GM19328 (cell line): Measurements from ENCODE around the gene CCDC149.

ENCODE experiments used
- ATAC-seq: cut with Tn5 transposase; IDR thresholded peaks from one replicate; pipeline ENCODE4 v1.9.1; 2021; ENCODE audit warnings: mild to moderate bottlenecking, moderate library complexity; ENCODE audit not compliant: unreplicated experiment

Gene CCDC149

DNA sequence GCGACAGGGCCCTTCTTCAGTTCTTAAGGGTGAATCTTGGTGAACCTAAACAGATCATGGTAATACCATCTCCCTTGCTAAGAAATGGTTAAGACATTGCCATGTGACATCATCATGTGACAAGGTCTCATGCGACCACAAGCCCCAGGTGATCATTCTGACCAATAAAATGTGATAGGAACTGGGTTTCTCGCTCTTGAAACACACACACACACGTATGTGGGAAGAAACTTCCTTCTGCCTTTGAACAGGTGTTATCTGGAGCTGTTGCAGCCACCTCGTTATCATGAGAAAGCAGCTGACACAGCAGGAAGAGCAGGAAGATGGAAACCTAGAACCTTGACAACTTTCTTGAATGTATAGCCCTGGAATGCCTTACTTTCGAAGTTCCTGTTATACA, 107.3 kb downstream of the CCDC149 start:
- no peak for ATAC-seq

DNA sequence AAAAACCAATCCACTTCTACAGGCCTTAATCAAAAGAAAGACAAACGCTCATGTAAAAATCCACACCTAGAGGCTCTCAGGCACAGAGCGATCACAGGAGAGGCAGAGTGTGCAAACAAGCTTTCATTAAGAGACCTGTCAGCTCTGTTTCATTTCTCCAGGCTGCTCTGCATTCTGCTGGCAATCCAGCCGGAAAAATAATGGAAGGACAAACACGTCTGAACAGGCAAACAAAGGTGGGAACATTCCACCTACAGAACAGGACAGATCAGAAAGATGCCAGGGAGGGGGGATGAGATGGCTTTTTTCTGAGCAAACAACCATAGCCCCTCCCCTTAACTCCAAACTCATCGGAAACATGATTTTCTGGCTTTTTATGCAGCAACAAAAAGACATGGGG, 107.8 kb downstream of the CCDC149 start:
- no peak for ATAC-seq

GRCh38 chr4:24802648-24803047, 110.2 kb downstream of the CCDC149 start:
- no peak for ATAC-seq

GRCh38 chr4:24801136-24801855, 111.5 kb downstream of the CCDC149 start:
- no peak for ATAC-seq

- ATAC-seq, result no peak
These were observed 112.4 kb downstream of the CCDC149 start for GRCh38 chr4:24800325-24800895.

GRCh38 chr4:24799544-24800324, 113.1 kb downstream of the CCDC149 start:
- ATAC-seq, result no peak

DNA sequence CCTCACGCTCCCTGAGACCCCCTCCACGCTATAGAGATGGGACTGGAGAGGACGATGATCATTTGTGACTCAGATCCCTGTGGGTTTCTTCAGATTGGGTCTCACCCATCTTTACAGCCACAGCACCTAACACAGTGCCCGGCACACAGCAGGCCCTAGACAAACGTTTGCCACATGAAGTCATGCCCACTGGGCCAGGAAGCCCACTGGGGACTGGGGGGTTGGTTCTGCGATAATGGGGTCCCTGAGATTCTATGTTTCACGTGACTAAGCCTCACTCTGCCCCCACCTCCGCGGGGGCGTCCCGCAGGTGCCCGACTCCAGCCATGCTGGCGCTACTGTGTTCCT, 113.7 kb downstream of the CCDC149 start:
- no peak for ATAC-seq

DNA sequence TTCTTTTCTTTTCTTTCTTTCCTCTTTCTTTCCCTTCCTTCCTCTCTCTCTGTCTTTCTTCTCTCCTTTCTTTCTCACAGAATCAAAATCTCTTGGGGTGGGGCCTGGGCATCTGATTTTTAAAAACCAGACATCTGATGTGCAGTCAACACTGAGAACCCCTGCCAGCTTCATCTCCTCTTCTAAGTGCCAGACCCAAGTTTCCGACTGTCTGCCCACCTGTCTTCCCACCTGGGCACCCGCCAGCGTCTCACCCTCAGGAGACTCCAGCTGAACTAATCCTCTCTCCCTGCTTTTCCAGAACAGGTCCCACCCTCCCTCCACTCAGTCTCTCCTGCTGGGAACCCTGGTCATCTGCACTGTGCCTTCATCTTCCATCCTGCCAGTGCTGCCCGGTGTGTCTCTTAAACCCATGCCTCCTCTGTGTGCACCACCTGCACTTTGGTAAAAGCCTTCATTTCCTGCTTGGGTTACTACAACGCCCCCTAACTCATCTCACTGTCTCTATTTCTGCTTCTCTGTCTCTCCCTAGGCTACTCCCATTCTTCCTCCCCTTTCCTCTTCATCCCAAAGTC, 114.7 kb downstream of the CCDC149 start:
- ATAC-seq, result no peak

DNA sequence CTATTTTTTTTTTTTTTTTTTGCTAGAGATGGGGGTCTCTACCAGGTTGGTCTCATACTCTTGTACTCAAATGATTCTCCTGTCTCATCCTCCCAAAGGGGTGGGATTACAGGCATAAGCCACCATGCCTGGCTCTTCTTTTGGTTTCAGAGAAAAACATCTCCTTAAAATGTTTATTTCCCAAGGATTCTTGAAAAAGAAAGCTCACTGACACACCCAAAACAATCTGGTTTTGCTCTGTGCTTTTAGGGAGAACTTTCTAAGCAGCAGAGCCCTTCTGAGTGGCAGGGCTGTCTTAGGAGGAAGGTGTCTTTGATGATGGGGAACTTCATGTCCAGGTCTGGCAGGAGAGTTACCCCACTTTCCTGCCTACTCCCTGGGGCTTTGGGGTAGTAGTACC, 116.2 kb downstream of the CCDC149 start:
- no peak for ATAC-seq

GRCh38 chr4:24795666-24796381, 117.0 kb downstream of the CCDC149 start:
- no peak for ATAC-seq

DNA sequence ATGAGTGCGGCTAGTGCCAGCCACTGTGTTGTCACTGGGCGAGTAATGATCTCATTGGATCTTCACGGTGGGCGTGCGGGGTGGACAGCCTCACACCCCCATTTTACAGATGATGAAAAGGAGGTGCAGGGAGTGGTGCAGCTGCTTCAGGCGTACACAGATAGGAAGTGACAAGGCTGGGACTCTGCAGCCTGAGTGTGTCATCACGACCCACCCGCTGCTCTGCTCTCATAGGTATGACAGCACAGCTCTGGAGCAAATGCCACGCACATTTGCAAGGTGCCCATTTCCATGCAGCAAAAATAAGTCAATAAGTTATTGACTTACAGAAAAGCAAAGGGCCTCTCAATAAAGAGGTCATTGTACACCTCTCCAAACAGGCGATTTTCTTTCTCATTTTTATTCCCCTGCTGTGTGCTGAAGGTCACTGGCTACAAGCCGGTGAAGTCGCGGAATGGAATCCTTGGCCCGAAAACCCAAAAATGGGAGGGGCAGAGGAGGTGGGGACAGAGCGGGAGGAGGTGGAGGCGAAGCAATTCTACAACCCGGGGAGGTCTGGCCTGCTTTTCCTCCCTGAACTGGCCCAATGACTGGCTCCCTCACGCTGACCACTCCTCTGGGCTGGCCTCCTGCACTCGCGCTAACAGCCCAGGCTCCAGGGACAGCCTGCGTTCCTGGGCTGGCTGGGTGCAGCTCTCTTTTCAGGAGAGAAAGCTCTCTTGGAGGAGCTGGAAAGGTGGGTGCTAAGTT, 117.8 kb downstream of the CCDC149 start, which contains the start of gene SOD3:
Gene SOD3 (plus strand): TSS at position 658 of the 750 bp plus-strand sequence. CDS start 3,949 bp downstream, outside the sequence.
- no peak for ATAC-seq

DNA sequence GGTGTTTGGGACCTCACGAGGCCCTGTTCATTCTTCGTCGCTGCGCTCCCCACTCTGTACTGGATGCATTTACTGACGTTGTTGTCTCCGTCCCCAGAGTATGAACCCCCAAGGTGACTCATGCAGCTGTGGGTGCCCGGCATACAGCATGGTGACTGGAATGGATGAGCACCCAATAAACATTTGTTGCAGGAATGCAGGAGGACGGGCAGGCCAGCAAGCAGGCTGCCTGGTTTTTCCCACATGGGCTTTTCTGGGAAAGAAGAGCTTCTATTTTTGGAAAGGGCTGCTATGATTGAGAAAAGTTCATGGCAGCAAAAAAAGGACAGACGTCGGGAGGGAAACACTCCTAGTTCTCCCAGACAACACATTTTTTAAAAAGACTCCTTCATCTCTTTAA, 118.4 kb downstream of the CCDC149 start:
- no peak for ATAC-seq

- no peak for ATAC-seq
These were observed 118.8 kb downstream of the CCDC149 start for GRCh38 chr4:24794051-24794450.

- no peak for ATAC-seq
These were observed 119.4 kb downstream of the CCDC149 start for GRCh38 chr4:24793219-24794005.

DNA sequence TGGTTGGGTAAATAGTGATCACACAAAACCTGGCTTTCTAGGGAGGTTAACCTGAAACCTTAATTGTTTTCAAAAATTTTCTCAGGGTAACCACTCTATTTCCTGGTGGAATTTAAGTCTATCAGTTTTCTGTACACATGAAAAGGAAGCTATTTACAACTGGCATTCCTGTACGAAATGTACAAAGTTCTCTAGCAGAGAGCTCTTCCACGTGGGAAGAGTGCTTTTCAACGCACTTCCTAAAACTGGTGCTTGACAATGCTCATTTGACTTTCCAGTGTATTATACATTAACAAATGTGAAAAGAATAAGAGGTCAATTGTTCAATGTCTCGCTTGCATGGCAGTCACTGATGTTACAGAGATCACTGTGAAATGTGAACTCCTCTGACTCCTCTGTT, 120.3 kb downstream of the CCDC149 start:
- no peak for ATAC-seq

DNA sequence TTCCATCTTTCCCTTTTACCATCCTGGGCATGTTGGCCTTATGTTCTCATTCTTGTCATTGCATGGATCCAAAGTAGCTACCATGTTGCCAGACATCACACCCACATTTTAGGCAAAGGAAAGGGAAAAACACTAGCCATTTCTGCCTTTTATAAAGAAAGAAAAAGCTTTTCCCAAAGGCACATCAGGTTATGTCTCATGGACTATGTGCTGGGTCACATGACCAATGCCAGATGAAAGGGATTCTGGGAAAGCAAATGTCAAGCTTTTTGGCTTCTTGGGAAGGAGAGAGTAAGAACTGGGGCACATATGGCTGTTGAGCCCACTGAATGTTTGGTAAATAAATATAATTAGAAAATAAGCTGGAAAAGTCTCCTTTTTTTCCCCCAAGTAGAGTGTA, 121.8 kb downstream of the CCDC149 start:
- no peak for ATAC-seq

GRCh38 chr4:24783506-24783905, 129.3 kb downstream of the CCDC149 start:
- ATAC-seq, result no peak

DNA sequence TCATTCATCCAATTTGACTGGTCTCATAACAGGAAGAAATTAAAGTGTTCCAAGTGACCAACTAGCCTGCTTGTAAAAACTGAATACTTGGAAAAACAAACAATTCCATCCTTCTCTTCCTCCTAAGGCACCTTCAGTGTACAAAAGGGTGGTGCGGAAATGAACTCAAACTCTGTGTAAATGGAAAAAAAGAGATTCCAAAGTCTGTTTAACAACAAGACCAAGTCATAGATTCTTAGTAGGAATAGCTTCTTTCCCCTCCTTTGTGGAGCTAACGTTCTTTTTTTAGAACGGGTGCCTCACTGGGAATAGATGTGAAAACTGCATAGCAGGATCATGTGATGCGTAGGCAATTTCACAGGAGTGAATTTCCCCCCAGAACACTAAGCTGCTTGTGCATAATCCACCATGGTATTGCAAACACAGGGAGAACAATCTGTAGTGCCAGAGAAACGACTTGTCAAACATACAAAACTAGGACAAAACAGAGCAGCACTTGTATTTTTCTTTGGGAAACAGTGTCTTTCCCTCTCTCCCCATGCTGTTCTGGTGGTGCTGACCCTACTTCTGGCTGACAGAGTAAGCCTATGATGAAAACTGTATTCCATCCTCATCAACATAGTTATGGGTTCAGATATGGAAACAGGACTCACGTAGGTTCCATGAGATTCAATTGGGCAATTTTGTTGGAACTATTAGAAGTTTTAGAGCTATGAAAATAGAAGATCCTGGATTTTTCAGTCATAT, 130.7 kb downstream of the CCDC149 start:
- ATAC-seq, result no peak
